Esophagus muscularis mucosa (tissue), 4 donors: ENCODE results near the gene RBM28. TPM values are rescaled to one million over a fixed set of nuclear protein-coding genes. Genes with fewer than 3 reads are reported as not detected.

Experiments used
- DNase-seq: peaks from one replicate; pipeline ENCODE4 v3.0.0-alpha.2; 2017; ENCODE audit errors: extremely low spot score
- H3K27ac ChIP-seq, 4 donors: fragments of 200-600 bp; sonication (generic); replicated peaks in 1 of 4; 1 replicate in 3 of 4; 2 replicates in 1 of 4; pipeline ENCODE4 v1.5.1; 2016 to 2019; ENCODE audit warnings: mild to moderate bottlenecking in 1 of 4
- H3K27me3 ChIP-seq, 4 donors: fragments of 200-600 bp; sonication (generic); one replicate each; pipeline versions ENCODE4 v1.5.1 to v1.6.0; 2016 to 2019
- H3K36me3 ChIP-seq, 4 donors: fragments of 200-600 bp; sonication (generic); one replicate each; pipeline ENCODE4 v1.5.1; 2016 to 2019
- H3K4me1 ChIP-seq, 4 donors: fragments of 200-600 bp; sonication (generic); one replicate each; pipeline ENCODE4 v1.5.1; 2016 to 2019
- H3K4me3 ChIP-seq, 4 donors: fragments of 200-600 bp; sonication (generic); 1 replicate in 2 of 4; 2 replicates in 2 of 4; pipeline ENCODE4 v1.5.1; 2016 to 2019; ENCODE audit warnings: mild to moderate bottlenecking in 4 of 4, moderate library complexity in 1 of 4
- H3K9me3 ChIP-seq, 4 donors: fragments of 200-600 bp; sonication (generic); 1 replicate in 3 of 4; 2 replicates in 1 of 4; pipeline ENCODE4 v1.5.1; 2016 to 2019
- CTCF ChIP-seq, 3 experiments: fragments of 200-600 bp in 2 of 3; fragments of 450-650 bp in 1 of 3; sonication (generic) in 2 of 3; IDR thresholded peaks; one replicate each; pipeline ENCODE4 v1.5.1; 2017 to 2019; ENCODE audit warnings: antibody characterized with exemption in 3 of 3, mild to moderate bottlenecking in 2 of 3, moderate library complexity in 1 of 3
- EP300 ChIP-seq: sonication (generic); formaldehyde crosslinking; IDR thresholded peaks from one replicate; pipeline ENCODE4 v1.6.1; 2017; ENCODE audit warnings: antibody characterized with exemption
- POLR2A ChIP-seq: fragments of 450-650 bp; IDR thresholded peaks from one replicate; pipeline ENCODE4 v1.6.1; 2017; ENCODE audit warnings: antibody characterized with exemption, moderate library complexity, mild to moderate bottlenecking, low read depth
- POLR2AphosphoS5 ChIP-seq, 2 donors: sonication (generic); formaldehyde crosslinking; IDR thresholded peaks; one replicate each; pipeline ENCODE4 v1.6.1; 2017; ENCODE audit warnings: antibody characterized with exemption in 2 of 2
- WGBS: methylation state at CpG from one replicate; pipeline ENCODE4 v1.1.5; 2018; 5-methylcytosine and 5-hydroxymethylcytosine counted together
- intact Hi-C: fragments of 100-400 bp; cut with DNase I; formaldehyde crosslinking; loops from one replicate; pipeline ENCODE4 v1.15.1; 2023
- total RNA-seq, 4 donors: library from RNA; depleted of rRNA; stranded (reverse); fragments of >200 nt; gene quantifications; one replicate each; pipeline versions ENCODE4 v1.1.0 to v1.2.1, GENCODE V29; 2016

The RBM28 gene
- total RNA-seq, 4 donors from 2014 or later = 13.3 to 16.6 (median 15.0) TPM

GRCh38 chr7:128359336-128359735, 15.6 kb upstream of the RBM28 start:
- TF ChIP-seq POLR2AphosphoS5 (IDR thresholded peaks at IDR 0.05) (no peak), EP300 (no peak), CTCF (IDR thresholded peaks at IDR 0.05) (no peak), POLR2A (no peak)
- Histone ChIP-seq H3K27me3 (peaks cover 0 to 47% (median 0%) of the 10 kb centered on the region in 4 donors), H3K9me3 (no peaks in the 10 kb centered on the region), H3K27ac (no peak overlapping the region), H3K36me3 (no peaks in the 10 kb centered on the region), H3K4me1 (peaks cover 10 to 26% (median 24%) of the 10 kb centered on the region in 4 donors), H3K4me3 (no peak overlapping the region)
- intact Hi-C loops = no loop called here
- WGBS = no CpG with 5 or more reads among the region's 12 CpGs
- DNase-seq = no peak

GRCh38 chr7:128358233-128358632, 14.5 kb upstream of the RBM28 start:
- Histone ChIP-seq H3K36me3 (no peaks in the 10 kb centered on the region), H3K4me1 (peaks cover 10 to 26% (median 24%) of the 10 kb centered on the region in 4 donors), H3K4me3 (no peak overlapping the region), H3K27ac (no peak overlapping the region), H3K27me3 (peaks cover 0 to 47% (median 0%) of the 10 kb centered on the region in 4 donors), H3K9me3 (no peaks in the 10 kb centered on the region)
- intact Hi-C loops = no loop called here
- no peak for TF ChIP-seq CTCF (IDR thresholded peaks at IDR 0.05)
- TF ChIP-seq POLR2A = no peak
- no peak for TF ChIP-seq EP300
- TF ChIP-seq POLR2AphosphoS5 (IDR thresholded peaks at IDR 0.05) = no peak
- 76% methylated on average over 1 of the region's 1 CpG for WGBS
- DNase-seq = no peak

- intact Hi-C loops = no loop called here
- H3K4me3 ChIP-seq = no peak overlapping the region
- TF ChIP-seq POLR2AphosphoS5 (IDR thresholded peaks at IDR 0.05) (no peak), POLR2A (no peak), EP300 (no peak), CTCF (IDR thresholded peaks at IDR 0.05) (no peak)
- no peaks in the 10 kb centered on the region for H3K9me3 ChIP-seq
- peaks cover 10 to 28% (median 28%) of the 10 kb centered on the region in 4 donors for H3K4me1 ChIP-seq
- DNase-seq = no peak
- H3K36me3 ChIP-seq = no peaks in the 10 kb centered on the region
- 87% methylated on average over 6 of the region's 6 CpGs for WGBS
- peaks cover 0 to 53% (median 5%) of the 10 kb centered on the region in 4 donors for H3K27me3 ChIP-seq
- H3K27ac ChIP-seq = no peak overlapping the region
Measured at GRCh38 chr7:128357217-128357613, 13.5 kb upstream of the RBM28 start.

GRCh38 chr7:128356546-128357216, 13.0 kb upstream of the RBM28 start:
- 92% methylated on average over 2 of the region's 2 CpGs for WGBS
- TF ChIP-seq POLR2AphosphoS5 (IDR thresholded peaks at IDR 0.05) (no peak), POLR2A (no peak), EP300 (no peak), CTCF (IDR thresholded peaks at IDR 0.05) (no peak)

GRCh38 chr7:128353610-128354009, 9.9 kb upstream of the RBM28 start:
- DNase-seq = no peak
- Histone ChIP-seq H3K4me1 (peaks cover 3 to 17% (median 16%) of the 10 kb centered on the region in 4 donors), H3K9me3 (no peaks in the 10 kb centered on the region), H3K36me3 (no peaks in the 10 kb centered on the region), H3K4me3 (no peak overlapping the region), H3K27ac (no peak overlapping the region), H3K27me3 (peaks cover 0 to 68% (median 8%) of the 10 kb centered on the region in 4 donors)
- TF ChIP-seq CTCF (IDR thresholded peaks at IDR 0.05) (no peak), POLR2AphosphoS5 (IDR thresholded peaks at IDR 0.05) (no peak), EP300 (no peak), POLR2A (no peak)
- intact Hi-C loops = no loop called here
- WGBS = 82% methylated on average over 1 of the region's 1 CpG

More at GRCh38 chr7:128356546-128357216, 13.0 kb upstream of the RBM28 start:
- Histone ChIP-seq H3K4me1 (peaks cover 7 to 28% (median 27%) of the 10 kb centered on the region in 4 donors), H3K27ac (no peak overlapping the region), H3K4me3 (no peak overlapping the region), H3K27me3 (peaks cover 0 to 53% (median 5%) of the 10 kb centered on the region in 4 donors), H3K36me3 (no peaks in the 10 kb centered on the region), H3K9me3 (no peaks in the 10 kb centered on the region)
- intact Hi-C loops = no loop called here
- no peak for DNase-seq
